Measurements from ENCODE around the gene FUS.

The FUS gene

DNA sequence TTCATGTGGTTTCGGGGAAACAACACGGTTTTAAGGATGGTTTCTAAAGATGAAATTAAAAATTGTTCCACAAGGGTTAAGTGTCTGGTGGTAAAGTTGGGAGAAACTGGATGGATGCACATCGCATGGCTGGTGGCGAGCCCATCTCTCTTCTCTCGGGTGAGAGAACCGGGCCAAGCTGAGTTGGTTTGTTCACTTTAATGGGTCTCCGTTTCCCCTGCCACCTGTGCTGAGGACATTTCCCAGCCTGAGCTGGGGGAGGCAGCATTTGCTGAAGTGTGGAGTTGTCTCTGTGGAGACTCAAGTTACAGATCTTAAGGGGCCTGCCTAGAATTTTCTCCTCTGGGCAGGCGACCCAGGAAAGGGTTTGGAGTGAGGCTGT lies 7.9 kb downstream of the FUS start:
- no peak overlapping the region for H3K4me3 ChIP-seq (ENCODE audit: low read depth, low read length)
- DNase-seq (ENCODE audit: low read depth) = no peak
- TF ChIP-seq, protein P1, sequence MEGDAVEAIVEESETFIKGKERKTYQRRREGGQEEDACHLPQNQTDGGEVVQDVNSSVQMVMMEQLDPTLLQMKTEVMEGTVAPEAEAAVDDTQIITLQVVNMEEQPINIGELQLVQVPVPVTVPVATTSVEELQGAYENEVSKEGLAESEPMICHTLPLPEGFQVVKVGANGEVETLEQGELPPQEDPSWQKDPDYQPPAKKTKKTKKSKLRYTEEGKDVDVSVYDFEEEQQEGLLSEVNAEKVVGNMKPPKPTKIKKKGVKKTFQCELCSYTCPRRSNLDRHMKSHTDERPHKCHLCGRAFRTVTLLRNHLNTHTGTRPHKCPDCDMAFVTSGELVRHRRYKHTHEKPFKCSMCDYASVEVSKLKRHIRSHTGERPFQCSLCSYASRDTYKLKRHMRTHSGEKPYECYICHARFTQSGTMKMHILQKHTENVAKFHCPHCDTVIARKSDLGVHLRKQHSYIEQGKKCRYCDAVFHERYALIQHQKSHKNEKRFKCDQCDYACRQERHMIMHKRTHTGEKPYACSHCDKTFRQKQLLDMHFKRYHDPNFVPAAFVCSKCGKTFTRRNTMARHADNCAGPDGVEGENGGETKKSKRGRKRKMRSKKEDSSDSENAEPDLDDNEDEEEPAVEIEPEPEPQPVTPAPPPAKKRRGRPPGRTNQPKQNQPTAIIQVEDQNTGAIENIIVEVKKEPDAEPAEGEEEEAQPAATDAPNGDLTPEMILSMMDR (IDR thresholded peaks at IDR 0.05; ENCODE audit: low read depth, low read length, missing control alignments) = no peak
- in situ Hi-C loops (cut with HindIII; ENCODE audit: low sequenced_read_pairs) = no loop called here

DNA sequence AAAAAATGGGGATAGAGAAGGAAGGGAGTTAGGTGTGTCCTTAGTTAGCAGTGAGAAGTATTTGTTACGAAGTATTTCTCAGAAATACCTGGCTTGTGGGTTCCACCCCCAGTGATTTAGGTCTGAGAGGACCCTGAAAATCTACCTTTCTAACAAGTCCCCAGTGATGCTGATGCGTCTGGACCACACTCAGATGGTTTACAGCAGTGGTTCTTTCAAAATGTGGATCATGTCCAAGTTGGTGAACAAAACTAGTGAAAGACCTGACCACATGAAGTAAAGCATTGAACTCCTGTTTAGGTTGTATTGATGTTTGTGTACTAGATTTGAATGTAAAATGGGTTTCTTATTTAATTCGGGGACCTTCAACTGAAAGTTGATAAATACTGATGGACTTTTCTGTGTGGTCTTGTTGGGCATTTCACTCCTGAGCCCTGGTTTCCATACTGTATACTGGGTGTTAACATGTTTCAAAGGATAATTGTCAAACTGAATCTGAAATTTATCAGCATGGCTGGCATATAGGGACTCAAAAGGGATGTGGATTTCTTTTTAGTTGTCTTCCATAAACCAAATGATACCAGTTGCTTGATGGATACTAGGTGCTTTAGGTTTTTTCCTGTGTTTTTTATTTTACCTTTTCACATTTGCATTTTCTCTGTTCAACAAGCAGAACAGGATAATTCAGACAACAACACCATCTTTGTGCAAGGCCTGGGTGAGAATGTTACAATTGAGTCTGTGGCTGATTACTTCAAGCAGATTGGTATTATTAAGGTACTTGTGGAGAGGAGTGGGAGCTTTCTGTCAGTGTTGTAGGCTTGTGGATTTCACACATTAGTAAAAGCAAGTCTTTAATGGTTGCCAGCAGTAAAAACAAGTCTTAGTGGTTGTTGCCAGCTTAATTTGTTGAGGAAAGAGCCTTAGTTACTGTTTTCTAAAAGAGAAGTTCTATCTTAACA lies 8.8 kb downstream of the FUS start:
- TF ChIP-seq, protein P1 (IDR thresholded peaks at IDR 0.05; ENCODE audit: low read depth, low read length, missing control alignments) = no peak
- in situ Hi-C loops (cut with HindIII; ENCODE audit: low sequenced_read_pairs) = no loop called here
- H3K4me3 ChIP-seq (ENCODE audit: low read depth, low read length) = no peak overlapping the region
- no peak for DNase-seq (ENCODE audit: low read depth)

DNA sequence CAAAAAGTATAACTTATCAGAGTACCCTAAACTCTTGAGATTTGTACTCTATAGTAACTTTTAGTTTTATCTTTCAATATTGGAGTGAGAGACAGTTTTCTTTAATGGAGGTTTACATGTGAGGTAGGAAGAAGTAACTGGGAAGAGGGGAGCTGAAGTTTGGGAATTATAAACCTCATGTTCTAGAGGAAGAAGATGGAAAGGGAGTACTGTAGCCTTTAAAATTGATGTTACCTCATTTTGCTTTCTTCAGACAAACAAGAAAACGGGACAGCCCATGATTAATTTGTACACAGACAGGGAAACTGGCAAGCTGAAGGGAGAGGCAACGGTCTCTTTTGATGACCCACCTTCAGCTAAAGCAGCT lies 9.5 kb downstream of the FUS start:
- DNase-seq (ENCODE audit: low read depth) = no peak
- no peak overlapping the region for H3K4me3 ChIP-seq (ENCODE audit: low read depth, low read length)
- TF ChIP-seq, protein P1 (IDR thresholded peaks at IDR 0.05; ENCODE audit: low read depth, low read length, missing control alignments) = no peak
- in situ Hi-C loops (cut with HindIII; ENCODE audit: low sequenced_read_pairs) = no loop called here

DNA sequence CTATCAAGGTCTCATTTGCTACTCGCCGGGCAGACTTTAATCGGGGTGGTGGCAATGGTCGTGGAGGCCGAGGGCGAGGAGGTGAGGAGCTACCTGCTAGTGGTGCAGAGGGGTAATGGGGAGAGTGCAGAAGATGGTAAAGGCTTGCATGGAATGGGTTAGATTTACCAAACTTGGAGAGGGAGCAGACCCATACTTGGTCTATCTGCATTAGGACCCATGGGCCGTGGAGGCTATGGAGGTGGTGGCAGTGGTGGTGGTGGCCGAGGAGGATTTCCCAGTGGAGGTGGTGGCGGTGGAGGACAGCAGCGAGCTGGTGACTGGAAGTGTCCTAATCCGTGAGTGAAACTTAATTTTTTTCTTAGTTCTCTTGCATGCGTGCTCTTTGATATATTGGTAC lies 10.1 kb downstream of the FUS start:
- in situ Hi-C loops (cut with HindIII; ENCODE audit: low sequenced_read_pairs) = loop anchor here (10.0 kb wide), 1 partner anchor 265 kb away; the partner anchor contains the start of gene ARMC5
- no peak for DNase-seq (ENCODE audit: low read depth)

DNA sequence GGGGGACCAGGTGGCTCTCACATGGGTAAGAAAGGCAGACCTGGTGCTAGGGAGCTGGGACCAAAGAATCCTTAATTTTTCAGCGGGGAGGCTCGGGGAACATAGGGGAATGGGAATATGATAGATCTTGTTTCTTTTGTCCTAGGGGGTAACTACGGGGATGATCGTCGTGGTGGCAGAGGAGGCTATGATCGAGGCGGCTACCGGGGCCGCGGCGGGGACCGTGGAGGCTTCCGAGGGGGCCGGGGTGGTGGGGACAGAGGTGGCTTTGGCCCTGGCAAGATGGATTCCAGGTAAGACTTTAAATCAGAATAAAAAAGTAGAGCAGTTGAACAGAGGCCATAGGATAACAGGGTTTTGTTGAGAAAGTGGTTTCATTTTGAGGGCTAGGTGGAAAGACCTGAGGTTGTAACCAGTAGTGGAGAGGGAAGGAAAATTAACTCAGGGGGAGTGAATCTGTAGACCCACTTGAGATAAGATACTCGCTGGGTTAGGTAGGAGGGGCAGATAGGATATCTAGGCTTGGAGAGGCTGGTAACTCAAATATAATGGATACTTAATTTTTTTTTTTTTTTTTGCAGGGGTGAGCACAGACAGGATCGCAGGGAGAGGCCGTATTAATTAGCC lies 11.0 kb downstream of the FUS start:
- no peak for DNase-seq (ENCODE audit: low read depth)
- TF ChIP-seq, protein P1 (IDR thresholded peaks at IDR 0.05; ENCODE audit: low read depth, low read length, missing control alignments) = no peak
- H3K4me3 ChIP-seq (ENCODE audit: low read depth, low read length) = no peak overlapping the region
- in situ Hi-C loops (cut with HindIII; ENCODE audit: low sequenced_read_pairs) = loop anchor here (10.0 kb wide), 1 partner anchor 264 kb away; the partner anchor contains the start of gene ARMC5

More for the DNA sequence above, 10.1 kb downstream of the FUS start:
- no peak overlapping the region for H3K4me3 ChIP-seq (ENCODE audit: low read depth, low read length)
- TF ChIP-seq, protein P1 (IDR thresholded peaks at IDR 0.05; ENCODE audit: low read depth, low read length, missing control alignments) = no peak

DNA sequence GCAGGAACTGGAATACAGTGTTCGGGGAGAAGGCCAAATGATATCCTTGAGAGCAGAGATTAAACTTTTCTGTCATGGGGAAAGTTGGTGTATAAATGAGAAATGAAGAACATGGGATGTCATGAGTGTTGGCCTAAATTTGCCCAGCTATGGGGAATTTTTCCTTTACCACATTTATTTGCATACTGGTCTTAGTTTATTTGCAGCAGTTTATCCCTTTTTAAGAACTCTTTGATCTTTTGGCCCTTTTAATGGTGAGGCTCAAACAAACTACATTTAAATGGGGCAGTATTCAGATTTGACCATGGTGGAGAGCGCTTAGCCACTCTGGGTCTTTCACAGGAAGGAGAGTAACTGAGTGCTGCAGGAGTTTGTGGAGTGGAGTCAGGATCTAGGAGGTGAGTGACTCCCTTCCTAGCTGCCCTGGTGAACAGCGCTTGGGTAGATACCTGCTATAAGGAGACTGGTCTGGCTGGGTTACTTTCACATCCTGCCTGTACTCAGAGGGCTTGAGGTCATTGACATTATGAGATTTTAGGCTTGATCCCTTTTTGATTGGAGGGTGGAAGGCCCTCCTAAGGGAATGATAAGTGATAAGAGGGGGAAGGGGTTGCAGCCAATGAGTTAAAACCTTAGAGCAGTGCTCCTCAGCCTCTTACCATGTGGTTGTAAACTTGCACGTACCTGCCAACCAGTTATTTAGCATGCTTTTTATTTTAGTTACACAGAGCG lies 11.9 kb downstream of the FUS start:
- in situ Hi-C loops (cut with HindIII; ENCODE audit: low sequenced_read_pairs) = loop anchor here (10.0 kb wide), 1 partner anchor 263 kb away; the partner anchor contains the start of gene ARMC5
- DNase-seq (ENCODE audit: low read depth) = no peak
- TF ChIP-seq, protein P1 (IDR thresholded peaks at IDR 0.05; ENCODE audit: low read depth, low read length, missing control alignments) = no peak
- H3K4me3 ChIP-seq (ENCODE audit: low read depth, low read length) = no peak overlapping the region

All from astrocyte of the cerebellum (primary cell).